Peyer's patch (tissue), 4 donors: ENCODE data around the gene UBTF. TPM values are rescaled to one million over a fixed set of nuclear protein-coding genes. Genes with fewer than 3 reads are reported as not detected.
A peak's percentile ranks its signal among the peaks of the same experiment; 100 is the strongest.

Experiments
- DNase-seq, 3 donors: peaks; one replicate each; pipeline ENCODE4 v3.0.0-alpha.2; 2017 to 2019
- H3K27ac ChIP-seq, 4 donors: fragments of 200-600 bp; sonication (generic); one replicate each; pipeline ENCODE4 v1.5.1; 2016 to 2019
- H3K27me3 ChIP-seq, 2 donors: fragments of 200-600 bp; sonication (generic); one replicate each; pipeline ENCODE4 v1.5.1; 2019
- H3K36me3 ChIP-seq, 3 donors: fragments of 200-600 bp; sonication (generic); one replicate each; pipeline ENCODE4 v1.5.1; 2016 to 2019
- H3K4me1 ChIP-seq, 4 donors: fragments of 200-600 bp; sonication (generic); one replicate each; pipeline ENCODE4 v1.5.1; 2016 to 2019
- H3K4me3 ChIP-seq, 4 donors: fragments of 200-600 bp; sonication (generic); 1 replicate in 3 of 4; 2 replicates in 1 of 4; pipeline ENCODE4 v1.5.1; 2016 to 2019; ENCODE audit warnings: mild to moderate bottlenecking in 1 of 4
- H3K9me3 ChIP-seq, 4 donors: fragments of 200-600 bp; sonication (generic); one replicate each; pipeline ENCODE4 v1.5.1; 2016 to 2019; ENCODE audit warnings: mild to moderate bottlenecking in 1 of 4
- POLR2A ChIP-seq, 2 donors: fragments of 450-650 bp; IDR thresholded peaks; one replicate each; pipeline ENCODE4 v1.5.1; 2017; ENCODE audit warnings: antibody characterized with exemption in 2 of 2, mild to moderate bottlenecking in 2 of 2, moderate library complexity in 2 of 2
- total RNA-seq, 4 donors: library from RNA; depleted of rRNA; stranded (reverse); fragments of >200 nt; gene quantifications; one replicate each; pipeline ENCODE4 v1.1.0, GENCODE V29; 2016
- TF ChIP-seq, protein P1 (sequence below), 6 experiments: fragments of 450-650 bp in 4 of 6; fragments of 200-600 bp in 2 of 6; sonication (generic) in 1 of 6; IDR thresholded peaks; one replicate each; pipeline ENCODE4 v1.5.1; 2017 to 2019; ENCODE audit warnings: antibody characterized with exemption in 6 of 6, mild to moderate bottlenecking in 3 of 6, moderate library complexity in 1 of 6

The UBTF gene, protein sequence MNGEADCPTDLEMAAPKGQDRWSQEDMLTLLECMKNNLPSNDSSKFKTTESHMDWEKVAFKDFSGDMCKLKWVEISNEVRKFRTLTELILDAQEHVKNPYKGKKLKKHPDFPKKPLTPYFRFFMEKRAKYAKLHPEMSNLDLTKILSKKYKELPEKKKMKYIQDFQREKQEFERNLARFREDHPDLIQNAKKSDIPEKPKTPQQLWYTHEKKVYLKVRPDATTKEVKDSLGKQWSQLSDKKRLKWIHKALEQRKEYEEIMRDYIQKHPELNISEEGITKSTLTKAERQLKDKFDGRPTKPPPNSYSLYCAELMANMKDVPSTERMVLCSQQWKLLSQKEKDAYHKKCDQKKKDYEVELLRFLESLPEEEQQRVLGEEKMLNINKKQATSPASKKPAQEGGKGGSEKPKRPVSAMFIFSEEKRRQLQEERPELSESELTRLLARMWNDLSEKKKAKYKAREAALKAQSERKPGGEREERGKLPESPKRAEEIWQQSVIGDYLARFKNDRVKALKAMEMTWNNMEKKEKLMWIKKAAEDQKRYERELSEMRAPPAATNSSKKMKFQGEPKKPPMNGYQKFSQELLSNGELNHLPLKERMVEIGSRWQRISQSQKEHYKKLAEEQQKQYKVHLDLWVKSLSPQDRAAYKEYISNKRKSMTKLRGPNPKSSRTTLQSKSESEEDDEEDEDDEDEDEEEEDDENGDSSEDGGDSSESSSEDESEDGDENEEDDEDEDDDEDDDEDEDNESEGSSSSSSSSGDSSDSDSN
- total RNA-seq: 100 to 1,000 TPM in 1 of 4 donors, 10 to 100 TPM in 3; 58.4 to 167 (median 77.7) TPM

DNA sequence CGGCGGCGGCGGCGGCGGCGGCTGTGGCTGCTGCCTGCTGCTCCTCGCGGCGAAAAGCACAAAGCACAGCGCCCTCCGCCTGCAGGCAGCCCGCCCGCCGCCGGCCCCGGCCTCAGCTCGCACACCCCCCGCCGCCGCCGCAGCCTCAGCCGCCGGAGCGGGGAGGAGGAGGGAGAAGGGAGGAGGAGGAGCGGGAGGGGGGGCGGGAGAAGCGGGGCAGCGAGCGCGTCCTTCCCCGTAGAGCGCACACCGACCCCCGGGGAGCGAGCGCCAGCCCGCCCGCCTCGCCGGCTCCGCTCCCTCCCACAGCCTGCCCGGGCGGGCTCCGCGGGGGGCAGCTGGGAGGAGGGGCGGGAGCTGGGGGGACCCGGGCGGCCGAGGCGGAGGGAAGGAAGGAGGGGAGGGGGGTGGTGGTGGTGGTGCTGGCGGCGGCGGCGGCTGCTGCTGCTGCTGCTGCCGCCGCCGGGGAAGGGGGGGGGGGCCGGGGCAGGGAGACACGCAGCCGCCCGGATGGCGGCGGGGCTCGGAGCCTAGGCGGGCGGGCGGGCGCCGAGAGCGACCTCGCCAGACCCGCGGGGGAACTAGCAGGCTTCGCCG lies at the start of gene UBTF:
TSS of gene UBTF (minus strand) at position 60 of the 597 bp plus-strand sequence. CDS start 1,446 bp downstream, outside the sequence.
- peaks cover 0 to 26% (median 0%) of the 10 kb centered on the region in 3 donors for H3K36me3 ChIP-seq
- TF ChIP-seq, protein P1, sequence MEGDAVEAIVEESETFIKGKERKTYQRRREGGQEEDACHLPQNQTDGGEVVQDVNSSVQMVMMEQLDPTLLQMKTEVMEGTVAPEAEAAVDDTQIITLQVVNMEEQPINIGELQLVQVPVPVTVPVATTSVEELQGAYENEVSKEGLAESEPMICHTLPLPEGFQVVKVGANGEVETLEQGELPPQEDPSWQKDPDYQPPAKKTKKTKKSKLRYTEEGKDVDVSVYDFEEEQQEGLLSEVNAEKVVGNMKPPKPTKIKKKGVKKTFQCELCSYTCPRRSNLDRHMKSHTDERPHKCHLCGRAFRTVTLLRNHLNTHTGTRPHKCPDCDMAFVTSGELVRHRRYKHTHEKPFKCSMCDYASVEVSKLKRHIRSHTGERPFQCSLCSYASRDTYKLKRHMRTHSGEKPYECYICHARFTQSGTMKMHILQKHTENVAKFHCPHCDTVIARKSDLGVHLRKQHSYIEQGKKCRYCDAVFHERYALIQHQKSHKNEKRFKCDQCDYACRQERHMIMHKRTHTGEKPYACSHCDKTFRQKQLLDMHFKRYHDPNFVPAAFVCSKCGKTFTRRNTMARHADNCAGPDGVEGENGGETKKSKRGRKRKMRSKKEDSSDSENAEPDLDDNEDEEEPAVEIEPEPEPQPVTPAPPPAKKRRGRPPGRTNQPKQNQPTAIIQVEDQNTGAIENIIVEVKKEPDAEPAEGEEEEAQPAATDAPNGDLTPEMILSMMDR (IDR thresholded peaks at IDR 0.05): no peak
- peak in 1 of 2 donors; percentile 10 for TF ChIP-seq POLR2A (IDR thresholded peaks at IDR 0.05)
- peak; percentile 69 to 82 (median 82) for DNase-seq
- H3K27me3 ChIP-seq: no peaks in the 10 kb centered on the region
- H3K9me3 ChIP-seq: no peaks in the 10 kb centered on the region
- H3K4me1 ChIP-seq: peaks cover 0 to 43% (median 29%) of the 10 kb centered on the region in 4 donors
- peak within 1 kb of the TSS; percentile 99 to 100 (median 100) for H3K27ac ChIP-seq
- peak within 1 kb of the TSS; percentile 90 to 99 (median 96) for H3K4me3 ChIP-seq

DNA sequence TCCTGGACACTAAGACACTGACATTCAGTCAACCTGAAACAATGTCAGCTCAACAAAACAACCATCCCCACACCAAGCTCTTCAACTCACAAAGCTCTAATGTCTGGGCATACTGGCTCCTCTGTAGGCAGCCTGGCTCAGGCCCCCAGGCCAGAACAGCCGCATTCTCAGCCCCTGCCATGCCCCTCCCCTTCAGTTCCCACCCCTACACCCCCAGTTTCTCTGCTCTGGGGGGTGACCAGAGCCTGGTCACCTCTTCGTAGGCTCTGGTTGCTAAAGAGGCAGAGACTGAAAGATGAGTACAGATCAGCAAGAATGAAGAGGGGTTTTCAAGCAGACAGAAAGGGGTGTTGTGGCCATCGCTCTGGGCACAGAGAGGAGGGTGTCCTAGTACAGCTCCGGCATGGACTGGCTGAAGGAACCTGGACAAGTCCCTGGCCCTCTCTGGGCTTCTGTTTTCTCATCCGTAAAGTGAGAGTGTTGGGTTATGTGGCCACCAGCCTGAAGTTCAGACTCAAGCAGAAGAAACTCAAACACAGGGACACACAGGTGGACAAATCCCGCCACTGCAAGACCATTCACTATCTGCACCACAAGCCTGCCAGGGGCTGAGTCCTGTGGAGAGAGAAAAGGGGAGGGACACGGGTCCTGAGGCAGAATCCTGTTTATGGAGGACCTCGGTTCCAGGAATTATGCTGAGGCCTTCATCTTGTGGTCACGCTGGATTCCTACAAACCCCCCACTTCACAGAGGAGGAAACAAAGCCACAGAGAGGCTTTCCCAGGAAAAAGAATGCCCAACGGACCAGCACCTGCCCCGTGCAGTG lies 49.4 kb upstream of the UBTF start:
- Histone ChIP-seq H3K4me3 (no peak overlapping the region), H3K9me3 (no peaks in the 10 kb centered on the region), H3K36me3 (no peaks in the 10 kb centered on the region), H3K27me3 (no peaks in the 10 kb centered on the region), H3K4me1 (no peaks in the 10 kb centered on the region), H3K27ac (no peak overlapping the region)
- DNase-seq: no peak
- TF ChIP-seq, protein P1 (IDR thresholded peaks at IDR 0.05): no peak
- no peak for TF ChIP-seq POLR2A (IDR thresholded peaks at IDR 0.05)

DNA sequence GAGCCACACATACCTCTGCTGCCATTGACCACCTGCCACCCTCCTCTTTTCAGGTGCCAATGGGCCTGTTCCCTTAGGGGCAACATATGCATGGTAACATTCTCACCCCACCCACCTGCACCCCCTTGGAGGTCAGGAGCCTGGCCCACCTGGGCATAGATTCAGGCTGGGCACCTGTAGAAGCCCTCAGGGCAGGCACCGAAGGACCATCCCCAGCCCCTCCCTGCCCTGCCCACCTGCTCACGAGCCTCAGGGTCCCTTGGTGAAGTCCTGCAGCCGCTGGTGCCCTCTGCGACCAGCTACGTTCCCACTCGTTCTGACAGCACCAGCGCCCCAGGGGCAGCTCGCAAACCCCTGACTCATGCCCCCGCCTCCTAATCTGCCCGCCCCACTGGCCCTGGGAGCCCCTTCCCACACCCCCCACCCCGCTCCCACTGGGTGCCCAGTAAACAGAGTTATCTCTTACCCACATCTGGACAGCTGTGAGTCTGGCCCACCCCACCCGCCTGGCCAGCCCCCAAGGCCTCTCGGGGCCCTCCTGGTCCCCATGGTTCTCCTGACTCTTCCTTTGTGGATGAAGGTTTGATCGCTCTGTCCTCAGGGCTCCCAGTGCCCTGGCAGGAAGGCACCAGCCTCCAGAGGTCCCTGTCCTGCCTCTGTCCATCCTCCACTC lies 48.5 kb upstream of the UBTF start, which contains the start of gene SLC4A1:
TSS of gene SLC4A1 (minus strand) at position 318 of the 673 bp plus-strand sequence. CDS start 5,269 bp downstream, outside the sequence.
- Histone ChIP-seq H3K9me3 (no peaks in the 10 kb centered on the region), H3K36me3 (no peaks in the 10 kb centered on the region), H3K4me1 (no peaks in the 10 kb centered on the region), H3K4me3 (no peak within 1 kb of the TSS), H3K27me3 (no peaks in the 10 kb centered on the region), H3K27ac (no peak within 1 kb of the TSS)
- no peak for DNase-seq
- TF ChIP-seq, protein P1 (IDR thresholded peaks at IDR 0.05): no peak
- no peak for TF ChIP-seq POLR2A (IDR thresholded peaks at IDR 0.05)

DNA sequence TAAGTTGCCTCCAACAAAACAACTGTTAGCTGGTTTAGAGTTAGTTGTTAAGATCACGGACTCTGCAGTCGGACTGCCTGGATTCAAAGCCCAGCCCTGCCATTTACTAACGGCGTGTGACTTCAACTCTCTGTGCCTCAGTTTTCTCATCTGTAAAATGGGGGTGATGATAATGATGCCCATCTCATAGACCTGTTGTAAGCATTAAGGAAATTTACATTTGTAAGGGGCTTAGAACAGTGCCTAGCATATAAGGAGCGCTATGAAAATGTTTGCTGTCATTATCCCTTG lies 47.6 kb upstream of the UBTF start:
- Histone ChIP-seq H3K27me3 (no peaks in the 10 kb centered on the region), H3K36me3 (no peaks in the 10 kb centered on the region), H3K4me3 (no peak overlapping the region), H3K27ac (no peak overlapping the region), H3K9me3 (no peaks in the 10 kb centered on the region), H3K4me1 (no peaks in the 10 kb centered on the region)
- TF ChIP-seq, protein P1 (IDR thresholded peaks at IDR 0.05): no peak
- no peak for TF ChIP-seq POLR2A (IDR thresholded peaks at IDR 0.05)
- no peak for DNase-seq
